ENCODE results near the gene GPN2. TPM values are rescaled to one million over a fixed set of nuclear protein-coding genes. Genes with fewer than 3 reads are reported as not detected.

Gene GPN2
- total and polyA plus RNA-seq, 9 of the 15 experiments (the other 6 are each of a cell fraction or from before 2014, with no cell fraction given) = 9.9 to 58.8 (median 20.4) TPM

DNA sequence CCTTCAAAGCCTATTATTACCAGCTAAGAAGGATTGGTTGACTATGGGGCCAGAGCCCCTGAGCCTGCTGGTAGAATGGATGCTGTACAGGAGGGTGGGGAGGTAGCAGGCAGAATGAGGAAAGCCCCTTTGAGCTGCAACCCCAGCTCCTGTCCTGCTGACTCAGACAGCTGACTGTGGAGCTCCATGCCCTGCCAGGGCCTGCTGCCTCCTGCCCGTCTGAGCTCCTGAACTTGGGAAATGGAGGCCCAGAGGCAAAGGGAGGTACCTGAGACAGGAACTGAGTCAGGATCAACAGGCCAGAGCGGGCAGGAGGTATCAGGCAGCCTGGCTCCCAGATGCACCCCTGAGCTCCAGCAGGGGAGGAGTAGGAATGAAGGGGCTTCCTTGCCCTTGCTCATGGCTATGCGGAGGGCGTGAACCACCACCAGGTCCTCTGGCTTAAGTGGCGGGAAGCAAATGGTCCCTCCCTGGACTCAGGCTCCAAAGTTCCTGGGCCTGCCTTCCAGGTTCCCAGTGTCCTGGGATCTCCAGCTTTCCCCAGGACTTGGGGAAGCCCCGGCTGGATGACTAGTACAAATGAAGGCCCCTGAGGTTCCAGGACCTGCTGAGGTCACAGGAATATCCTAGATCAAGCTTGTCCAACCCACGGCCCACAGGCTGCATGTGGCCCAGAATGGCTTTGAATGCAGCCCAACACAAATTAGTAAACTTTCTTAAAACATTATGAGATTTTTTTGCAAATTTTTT is 31.0 kb downstream of the GPN2 start:
- intact Hi-C loops (cut with micrococcal nuclease) (no loop called here), in situ Hi-C loops (cut with MboI) (no loop called here)
- TF ChIP-seq GATA2 (CRISPR knock-in tag; IDR thresholded peaks at IDR 0.05) = no peak
- no peak for TF ChIP-seq TGIF2 (CRISPR knock-in tag; IDR thresholded peaks at IDR 0.05)
- no TSS peak for BruUV-seq (replicated peaks)
- POLR2A ChIA-PET = interaction anchor here (0.6 to 2.0 kb wide), 13 partner anchors 9 to 402 kb away, joined by 3 to 16 read pairs (median 3); no protein-coding TSS in a partner anchor
- CTCF ChIA-PET (ENCODE audit: low intra/inter-chr PET ratio) = interaction anchor here (0.6 kb wide), 1 partner anchor 49 kb away, joined by 3 read pairs; no protein-coding TSS in a partner anchor
- H3K4me2 ChIP-seq (ENCODE audit: insufficient read depth, low read length) = no peak overlapping the region
- no peak overlapping the region for H2AFZ ChIP-seq (ENCODE audit: low read depth, low read length)
- 65% methylated on average over 7 of the region's 7 CpGs for WGBS (ENCODE audit: insufficient coverage, low coverage, missing lambda C conversion rate)
- no peaks in the 10 kb centered on the region for H3K27me3 ChIP-seq (ENCODE audit: control insufficient read depth in 2 of 2, insufficient read depth in 2 of 2, low read length in 2 of 2)
- no peak for DNase-seq (ENCODE audit: extremely low read depth in 1 of 4, low spot score in 3 of 4)
- H3K79me2 ChIP-seq (ENCODE audit: control insufficient read depth, insufficient read depth, low read length) = no peaks in the 10 kb centered on the region
- H3K4me1 ChIP-seq (replicated peaks in 1 of 2; ENCODE audit: control insufficient read depth in 2 of 2, insufficient read depth in 2 of 2, low read length in 2 of 2) = peaks cover 18 to 25% of the 10 kb centered on the region in 2 experiments
- H3K27ac ChIP-seq (ENCODE audit: extremely low read depth, low read depth, low read length) = no peak overlapping the region
- H3K9ac ChIP-seq (ENCODE audit: insufficient read depth in 1 of 2, low read depth in 2 of 2, low read length in 2 of 2) = peak overlapping the region in 1 of 2 experiments; percentile 28; a peak in 2 of 4 replicates
- no peaks in the 10 kb centered on the region for H4K20me1 ChIP-seq (replicated peaks; ENCODE audit: control insufficient read depth, insufficient read depth, low read length)
- no peaks in the 10 kb centered on the region for H3K9me3 ChIP-seq (replicated peaks; ENCODE audit: control insufficient read depth, insufficient read depth, low read depth, low read length)
- no peak for ATAC-seq
- no peak for FAIRE-seq
- H3K9me1 ChIP-seq (ENCODE audit: control insufficient read depth, insufficient read depth, low read length) = peaks cover under 1% of the 10 kb centered on the region
- peaks cover 15% of the 10 kb centered on the region; the same call in 1 of the 3 replicates for H3K36me3 ChIP-seq (ENCODE audit: control insufficient read depth, insufficient read depth, low read length)
- no peak overlapping the region for H3K4me3 ChIP-seq

DNA sequence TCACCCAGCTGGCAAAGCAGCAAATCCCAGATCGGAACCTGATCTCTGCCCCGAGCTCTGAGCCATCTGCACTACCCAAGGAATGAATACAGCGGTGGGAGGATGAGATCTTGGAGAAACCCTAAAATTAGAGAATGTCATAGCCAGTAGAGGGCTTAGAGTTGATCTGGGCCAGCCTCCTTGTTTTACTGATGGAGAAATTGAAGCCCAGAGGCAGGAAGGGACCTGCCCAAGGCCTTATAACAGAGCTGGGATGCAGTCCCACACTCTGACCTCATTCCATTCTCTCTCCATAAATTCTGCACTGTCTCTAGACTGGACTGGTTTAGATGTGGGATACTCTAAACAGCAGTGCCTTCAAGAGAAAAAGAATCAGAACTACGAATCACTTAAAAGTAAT is 31.9 kb downstream of the GPN2 start:
- CTCF ChIA-PET (ENCODE audit: low intra/inter-chr PET ratio) = no interaction called here
- H3K4me2 ChIP-seq (ENCODE audit: insufficient read depth, low read length) = no peak overlapping the region
- whole genome bisulfite sequencing (ENCODE audit: insufficient coverage, low coverage, missing lambda C conversion rate) = 77% methylated on average over 4 of the region's 4 CpGs
- H3K27ac ChIP-seq (ENCODE audit: extremely low read depth, low read depth, low read length) = no peak overlapping the region
- no peak overlapping the region for H3K9ac ChIP-seq (ENCODE audit: insufficient read depth in 1 of 2, low read depth in 2 of 2, low read length in 2 of 2)
- BruUV-seq (replicated peaks) = no TSS peak
- H3K9me1 ChIP-seq (ENCODE audit: control insufficient read depth, insufficient read depth, low read length) = peaks cover 8% of the 10 kb centered on the region
- no peak overlapping the region for H3K4me3 ChIP-seq
- in situ Hi-C loops (cut with MboI) (no loop called here), intact Hi-C loops (cut with micrococcal nuclease) (no loop called here)
- ATAC-seq (no peak), FAIRE-seq (no peak), DNase-seq (ENCODE audit: extremely low read depth in 1 of 4, low spot score in 3 of 4) (no peak)
- peaks cover 24% of the 10 kb centered on the region; the same call in 2 of the 3 replicates for H3K36me3 ChIP-seq (ENCODE audit: control insufficient read depth, insufficient read depth, low read length)
- POLR2A ChIA-PET = interaction anchor here (0.6 to 2.0 kb wide), 9 partner anchors 9 to 1375 kb away, joined by 3 to 16 read pairs (median 4); no protein-coding TSS in a partner anchor
- H4K20me1 ChIP-seq (replicated peaks; ENCODE audit: control insufficient read depth, insufficient read depth, low read length) = 0 out of 2 replicates have a peak, but pooled peaks cover 3% of the 10 kb centered on the region
- H2AFZ ChIP-seq (ENCODE audit: low read depth, low read length) = no peak overlapping the region
- H3K79me2 ChIP-seq (ENCODE audit: control insufficient read depth, insufficient read depth, low read length) = no peaks in the 10 kb centered on the region
- H3K4me1 ChIP-seq (replicated peaks in 1 of 2; ENCODE audit: control insufficient read depth in 2 of 2, insufficient read depth in 2 of 2, low read length in 2 of 2) = peaks cover 10 to 18% of the 10 kb centered on the region in 2 experiments; a peak in 4 of 5 replicates
- no peaks in the 10 kb centered on the region for H3K9me3 ChIP-seq (replicated peaks; ENCODE audit: control insufficient read depth, insufficient read depth, low read depth, low read length)
- no peaks in the 10 kb centered on the region for H3K27me3 ChIP-seq (ENCODE audit: control insufficient read depth in 2 of 2, insufficient read depth in 2 of 2, low read length in 2 of 2)
- TF ChIP-seq FOXK2 (conservative IDR thresholded peaks at IDR 0.05 in 1 of 2, IDR thresholded peaks at IDR 0.05 in 1 of 2; ENCODE audit: low read depth in 2 of 2) (no peak), CBFA2T2 (conservative IDR thresholded peaks at IDR 0.05) (no peak), GATAD2B (IDR thresholded peaks at IDR 0.05; ENCODE audit: borderline replicate concordance) (no peak), ZC3H11A (IDR thresholded peaks at IDR 0.05; ENCODE audit: low read depth, low read length) (no peak), ZNF239 (CRISPR knock-in tag; IDR thresholded peaks at IDR 0.05) (no peak), FOXA3 (CRISPR knock-in tag; conservative IDR thresholded peaks at IDR 0.05 in 1 of 2, IDR thresholded peaks at IDR 0.05 in 1 of 2) (no peak), GTF2E2 (tag; IDR thresholded peaks at IDR 0.05) (no peak), MCM2 (IDR thresholded peaks at IDR 0.05; ENCODE audit: low read depth) (no peak), BACH1 (tag; IDR thresholded peaks at IDR 0.05) (no peak), TCF7L2 (IDR thresholded peaks at IDR 0.05; ENCODE audit: low read depth, low read length) (no peak)
- TF ChIP-seq, protein P1, sequence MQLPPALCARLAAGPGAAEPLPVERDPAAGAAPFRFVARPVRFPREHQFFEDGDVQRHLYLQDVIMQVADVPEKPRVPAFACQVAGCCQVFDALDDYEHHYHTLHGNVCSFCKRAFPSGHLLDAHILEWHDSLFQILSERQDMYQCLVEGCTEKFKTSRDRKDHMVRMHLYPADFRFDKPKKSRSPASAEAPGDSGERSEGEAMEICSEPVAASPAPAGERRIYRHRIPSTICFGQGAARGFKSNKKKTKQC (CRISPR knock-in tag; IDR thresholded peaks at IDR 0.05) = no peak
- TF ChIP-seq, protein P2, sequence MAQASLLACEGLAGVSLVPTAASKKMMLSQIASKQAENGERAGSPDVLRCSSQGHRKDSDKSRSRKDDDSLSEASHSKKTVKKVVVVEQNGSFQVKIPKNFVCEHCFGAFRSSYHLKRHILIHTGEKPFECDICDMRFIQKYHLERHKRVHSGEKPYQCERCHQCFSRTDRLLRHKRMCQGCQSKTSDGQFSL (CRISPR knock-in tag; IDR thresholded peaks at IDR 0.05) = no peak
- TF ChIP-seq, protein P2 (tag; IDR thresholded peaks at IDR 0.05) = no peak

Measured in K562 (cell line).